GM19351 (cell line): ENCODE measurements around the gene TCF4.

ENCODE experiments used
- ATAC-seq: cut with Tn5 transposase; IDR thresholded peaks from one replicate; pipeline ENCODE4 v1.9.1; 2021; ENCODE audit warnings: mild to moderate bottlenecking, moderate library complexity; ENCODE audit not compliant: unreplicated experiment

TCF4 gene

DNA sequence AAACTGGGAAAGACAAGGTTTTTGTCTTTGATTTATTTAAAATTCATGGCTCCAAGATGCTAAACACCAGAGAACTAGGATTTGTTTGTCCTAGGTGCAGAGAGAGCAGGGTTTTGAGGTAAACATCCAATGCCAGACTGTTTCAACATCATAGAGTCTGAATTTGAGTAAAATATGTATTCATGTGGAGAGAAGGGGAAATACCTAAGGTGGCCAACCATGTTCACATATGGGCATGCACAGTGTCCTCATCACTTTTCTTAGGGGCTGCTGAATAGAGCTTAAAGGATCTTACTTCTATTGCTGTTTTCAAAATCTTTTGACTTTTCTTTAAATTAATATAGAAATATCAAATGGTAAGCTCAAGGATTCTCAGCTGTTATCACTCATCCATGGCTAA is 341.7 kb downstream of the TCF4 start:
- no peak for ATAC-seq

DNA sequence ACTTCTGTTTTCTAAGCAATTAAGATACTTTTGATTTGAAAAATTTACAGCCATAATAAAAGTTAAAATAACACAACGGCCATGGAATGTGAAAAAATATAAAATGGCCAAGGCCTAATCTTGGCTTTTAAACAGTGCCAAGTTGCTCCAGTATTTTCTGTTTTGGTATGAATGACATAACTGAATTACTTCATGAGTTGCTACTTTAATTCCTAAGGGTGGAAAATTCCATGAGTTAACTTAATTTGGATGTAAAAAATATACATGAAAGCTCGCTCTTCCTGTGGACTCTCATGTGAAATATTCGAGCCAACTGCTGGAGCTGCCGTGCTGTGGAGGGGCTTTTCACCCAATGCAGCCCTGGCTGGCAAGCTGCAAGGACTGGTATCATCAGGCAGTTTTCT is 342.8 kb downstream of the TCF4 start:
- no peak for ATAC-seq

DNA sequence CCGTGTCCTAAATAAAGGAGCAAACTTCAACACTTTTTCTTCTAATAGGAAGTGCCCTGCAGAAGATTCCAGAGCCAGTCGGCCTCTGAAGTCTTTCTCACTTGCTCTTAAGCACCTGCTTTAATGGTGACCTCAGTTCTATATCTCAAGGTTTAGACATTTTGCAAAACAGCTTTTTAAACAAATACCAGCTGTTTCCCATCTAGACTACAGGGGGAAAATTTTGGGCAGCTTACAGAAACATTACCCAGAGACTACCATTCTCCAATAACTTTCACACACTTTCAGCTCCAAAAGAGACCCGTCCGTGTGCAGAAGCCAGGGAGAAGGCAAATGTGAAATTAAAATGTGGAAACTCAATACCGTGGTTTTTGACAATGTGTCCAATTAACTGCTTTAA is 343.4 kb downstream of the TCF4 start:
- no peak for ATAC-seq

DNA sequence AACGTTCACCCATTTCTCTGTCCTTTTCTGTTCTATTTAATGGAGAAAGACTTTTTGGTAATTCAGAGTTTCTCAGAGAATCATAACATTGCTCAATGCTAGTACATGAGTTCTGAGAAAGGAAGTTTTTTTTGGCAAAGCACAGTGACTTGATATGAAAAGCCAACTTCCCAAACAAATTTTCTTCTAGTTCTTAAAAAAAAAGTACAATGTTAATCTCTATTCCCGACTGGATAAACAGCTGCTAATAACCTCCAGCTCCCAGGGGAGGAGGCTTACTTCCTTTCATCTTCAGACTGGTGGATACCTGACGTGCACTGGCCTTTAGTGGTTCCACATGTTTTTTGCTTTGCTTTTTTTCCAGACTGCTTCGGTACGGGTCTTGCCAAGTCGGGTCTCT is 344.1 kb downstream of the TCF4 start:
- no peak for ATAC-seq

DNA sequence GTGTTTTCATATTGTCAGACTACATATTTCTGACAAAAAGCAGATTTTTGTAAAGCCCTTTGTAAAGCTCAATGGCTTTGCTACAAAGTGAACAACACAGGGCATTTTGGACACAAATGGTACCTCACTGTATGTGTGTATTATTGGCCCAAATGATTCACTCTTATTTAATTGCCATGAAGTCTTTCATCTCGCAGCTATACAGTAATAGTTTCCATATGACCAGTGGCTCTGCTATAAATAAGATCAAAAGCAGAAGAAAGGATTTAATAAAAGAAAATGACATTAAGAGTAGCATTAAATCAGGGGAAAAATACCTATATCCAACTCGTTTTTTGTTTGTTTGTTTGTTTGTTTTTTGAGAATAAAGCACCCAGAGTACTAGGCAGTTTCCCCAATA is 344.7 kb downstream of the TCF4 start:
- no peak for ATAC-seq

DNA sequence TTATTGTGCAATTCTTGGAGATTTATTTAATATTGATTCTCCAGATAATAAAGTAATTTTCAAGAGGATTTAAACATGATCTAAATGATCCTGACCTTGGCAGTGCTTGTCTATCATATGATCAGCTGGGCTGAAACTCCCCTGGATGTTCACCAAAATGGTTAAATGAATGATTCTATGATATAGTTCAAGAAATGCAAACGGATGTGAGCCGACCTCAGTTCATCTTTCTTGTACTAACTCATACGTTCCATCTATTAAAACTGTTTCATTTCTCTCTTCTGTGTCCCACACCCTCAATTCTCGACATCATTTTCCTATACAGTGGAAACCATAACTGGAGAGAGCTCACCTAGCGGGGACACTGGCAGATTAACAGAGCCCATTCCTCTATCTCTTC is 347.0 kb downstream of the TCF4 start:
- ATAC-seq = peak; percentile 66

DNA sequence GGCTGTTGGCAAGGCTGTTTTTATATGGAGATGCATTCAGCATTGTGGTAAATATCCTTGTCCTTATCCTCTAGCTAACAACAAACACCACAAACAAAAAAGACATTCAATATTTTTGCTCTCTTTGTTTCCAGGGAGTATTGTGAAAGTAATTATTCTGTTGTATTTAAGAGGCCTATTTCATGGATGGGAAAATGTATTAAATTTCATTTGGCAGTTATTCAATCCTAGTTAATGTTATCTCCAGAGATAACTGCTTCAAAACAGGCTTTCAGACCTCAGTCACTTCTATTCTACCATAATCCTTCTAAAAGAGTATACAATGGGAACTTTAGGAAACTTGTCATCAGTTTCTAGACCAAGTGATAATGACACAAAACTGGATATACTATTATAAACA is 348.3 kb downstream of the TCF4 start:
- ATAC-seq = no peak

DNA sequence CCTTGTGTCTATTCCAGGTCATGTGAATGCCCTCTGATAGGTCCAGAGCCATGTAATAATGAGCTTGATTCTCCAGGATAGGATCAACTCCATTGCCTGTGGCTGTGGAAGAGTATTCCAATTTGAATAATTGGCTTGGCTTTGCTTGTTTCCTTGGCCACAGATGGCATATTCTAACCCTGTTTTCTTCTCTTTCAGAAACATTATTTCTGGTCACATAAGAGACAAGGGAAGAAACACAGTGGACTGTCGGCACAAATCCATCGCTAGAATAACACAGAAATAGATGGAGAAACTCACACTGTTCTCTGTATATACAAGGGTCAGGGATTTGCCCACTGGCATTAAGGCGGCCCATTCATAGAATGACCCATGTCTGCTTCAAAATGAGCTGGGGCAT is 350.3 kb downstream of the TCF4 start:
- ATAC-seq = no peak

DNA sequence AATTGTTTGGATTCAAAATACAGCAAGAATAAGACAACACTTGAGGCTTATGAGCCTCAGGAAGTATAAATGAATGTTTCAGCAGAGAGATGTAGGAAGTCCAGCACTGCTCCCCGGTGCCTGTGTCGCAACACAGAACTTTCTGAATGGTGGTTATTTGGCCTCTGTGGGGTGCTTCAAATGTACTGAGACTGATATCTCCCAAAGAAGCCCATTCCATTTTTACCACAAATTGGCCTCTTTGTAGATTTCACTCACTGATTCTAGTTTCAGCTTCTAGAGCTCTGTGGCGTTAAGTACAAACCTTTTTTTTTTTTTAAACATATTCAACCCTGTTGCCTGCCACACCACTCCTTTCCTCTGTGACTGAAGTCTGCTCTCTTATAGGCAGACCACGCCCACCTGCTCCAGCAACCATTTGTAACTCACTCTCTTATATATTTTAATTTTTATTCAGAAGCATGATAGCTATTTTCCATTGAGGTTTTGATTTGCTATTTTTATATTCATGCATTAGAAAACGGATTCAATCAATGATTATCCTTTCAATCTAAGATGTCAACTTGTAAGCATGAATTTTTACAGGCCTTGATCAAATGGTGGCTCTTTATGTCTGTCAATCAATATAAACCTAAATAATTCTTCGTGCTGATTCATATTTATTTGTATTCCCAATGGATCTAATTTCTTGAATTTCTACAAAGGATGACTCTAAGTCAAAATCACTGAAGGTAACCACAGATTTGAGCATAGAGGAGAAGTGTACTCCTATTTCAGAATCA is 351.7 kb downstream of the TCF4 start:
- ATAC-seq = peak; percentile 70

DNA sequence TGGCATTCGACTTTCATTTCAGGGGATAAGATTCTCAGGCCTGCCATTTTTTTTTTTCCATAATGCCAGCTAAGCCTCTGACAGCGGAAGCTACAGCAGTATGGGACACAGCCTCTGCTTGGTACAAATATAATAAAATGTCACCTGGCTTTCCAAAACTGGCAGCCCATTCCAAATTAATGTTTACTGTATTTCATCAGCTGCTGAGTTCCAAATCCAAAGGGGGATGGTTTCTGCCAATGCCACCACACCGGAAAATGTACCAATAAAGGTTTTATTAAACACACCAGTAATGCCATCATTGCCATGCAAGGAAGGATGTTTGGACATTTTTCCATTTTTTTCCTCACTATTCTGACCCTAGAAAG is 352.9 kb downstream of the TCF4 start:
- ATAC-seq = no peak

DNA sequence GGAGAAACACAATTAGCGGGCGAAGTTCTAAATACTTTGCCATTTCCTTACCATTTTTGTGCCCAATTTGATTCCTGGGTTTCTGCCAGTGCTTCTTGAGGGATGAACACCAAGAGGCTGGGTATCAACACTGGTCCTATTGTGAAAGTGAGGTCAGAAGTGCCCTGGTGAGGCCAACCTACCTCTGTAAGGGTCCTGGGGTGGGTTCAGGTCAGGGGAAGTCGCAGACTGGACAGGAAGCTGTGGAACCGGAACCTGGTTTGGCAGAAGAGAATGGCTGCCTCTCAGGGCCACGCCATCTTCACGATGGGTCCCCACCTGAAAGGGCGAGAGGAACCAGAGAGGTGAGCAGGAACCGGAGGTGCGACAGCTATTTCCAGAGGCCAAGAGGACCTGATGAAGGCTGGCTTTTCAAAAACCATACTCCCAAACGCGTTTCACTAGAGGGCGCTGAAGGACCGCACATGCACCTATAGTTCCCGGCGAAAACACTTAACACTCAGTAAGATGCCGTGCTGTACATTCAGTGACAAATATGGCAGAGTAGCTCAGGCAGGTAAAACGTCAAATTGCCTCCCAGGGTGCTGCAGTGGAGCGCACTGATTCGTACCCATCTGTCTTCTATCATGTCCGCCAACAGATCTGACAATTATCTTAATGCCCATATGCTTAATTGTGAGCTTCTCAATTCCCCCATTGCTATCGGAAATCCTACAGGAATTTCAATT is 353.5 kb downstream of the TCF4 start:
- ATAC-seq = peak; percentile 63

DNA sequence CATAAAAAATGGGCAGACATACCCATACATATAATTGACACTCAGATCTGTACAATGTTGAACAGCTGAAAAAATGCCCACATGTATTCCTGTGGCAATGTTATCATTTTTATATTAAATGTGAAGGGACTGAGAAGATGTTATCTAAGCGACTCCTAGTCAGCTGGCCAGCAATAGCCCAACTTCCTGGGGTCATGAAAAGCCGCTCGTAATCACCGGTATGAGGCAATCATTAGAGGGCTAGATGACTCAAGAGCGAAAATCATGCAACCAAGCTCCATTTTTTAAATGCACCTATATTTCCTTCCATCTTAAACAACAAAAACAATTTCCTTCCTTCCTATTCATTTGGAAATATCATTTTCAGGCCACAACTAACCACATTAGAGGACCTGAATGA is 354.1 kb downstream of the TCF4 start:
- no peak for ATAC-seq

DNA sequence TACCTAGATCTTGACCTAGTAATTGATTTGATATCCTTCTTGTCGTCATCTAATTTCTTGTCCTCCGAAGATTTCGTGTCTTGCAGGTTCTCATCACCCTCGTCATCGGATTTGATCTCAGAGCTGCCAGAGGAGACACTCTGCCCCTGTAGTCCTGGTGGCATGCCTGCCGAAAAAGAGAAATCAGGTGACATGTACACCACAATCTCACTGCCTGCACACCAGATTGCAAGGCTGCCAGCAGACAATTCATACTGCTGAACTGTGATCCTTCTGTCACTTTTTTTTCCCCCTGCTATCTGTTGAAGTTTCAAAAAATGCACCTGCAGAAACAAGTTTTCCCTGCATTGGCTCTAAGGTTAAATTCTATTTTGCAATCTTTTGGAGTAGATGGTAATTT is 355.5 kb downstream of the TCF4 start:
- no peak for ATAC-seq

DNA sequence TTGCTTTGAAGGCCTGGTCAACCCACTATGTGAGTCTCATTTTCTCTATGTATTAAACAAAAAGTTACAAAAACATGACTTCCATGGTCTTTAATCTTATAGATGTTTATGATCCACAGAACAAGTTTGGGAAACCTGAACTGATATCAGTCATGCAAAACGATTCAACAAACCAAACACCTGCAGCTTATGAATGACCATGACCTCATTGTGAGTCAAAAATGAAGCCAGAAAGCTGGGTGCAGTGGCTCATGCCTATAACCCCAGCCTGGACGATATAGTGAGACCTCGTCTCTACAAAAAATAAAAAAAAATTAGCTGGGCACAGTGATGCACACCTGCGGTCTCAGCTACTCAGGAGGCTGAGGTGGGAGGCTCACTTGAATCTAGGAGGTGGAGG is 358.3 kb downstream of the TCF4 start:
- ATAC-seq = no peak

DNA sequence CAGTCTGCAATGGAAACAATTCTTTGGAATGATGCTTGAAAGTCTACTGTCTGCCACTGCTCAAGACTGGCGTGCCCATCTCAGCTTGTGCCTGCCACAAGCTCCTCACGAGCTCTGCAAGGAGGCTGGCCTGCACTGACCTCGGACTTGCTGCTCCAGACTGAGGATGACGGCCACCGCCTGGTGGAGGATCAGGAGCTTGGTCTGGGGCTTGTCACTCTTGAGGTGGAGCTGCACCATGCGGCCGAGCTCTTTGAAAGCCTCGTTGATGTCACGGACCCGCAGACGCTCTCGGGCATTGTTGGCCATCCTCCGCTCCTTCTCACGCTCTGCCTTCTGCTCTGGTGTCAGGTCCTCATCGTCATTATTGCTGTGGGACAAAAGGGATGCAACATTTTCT is 359.3 kb downstream of the TCF4 start:
- no peak for ATAC-seq

DNA sequence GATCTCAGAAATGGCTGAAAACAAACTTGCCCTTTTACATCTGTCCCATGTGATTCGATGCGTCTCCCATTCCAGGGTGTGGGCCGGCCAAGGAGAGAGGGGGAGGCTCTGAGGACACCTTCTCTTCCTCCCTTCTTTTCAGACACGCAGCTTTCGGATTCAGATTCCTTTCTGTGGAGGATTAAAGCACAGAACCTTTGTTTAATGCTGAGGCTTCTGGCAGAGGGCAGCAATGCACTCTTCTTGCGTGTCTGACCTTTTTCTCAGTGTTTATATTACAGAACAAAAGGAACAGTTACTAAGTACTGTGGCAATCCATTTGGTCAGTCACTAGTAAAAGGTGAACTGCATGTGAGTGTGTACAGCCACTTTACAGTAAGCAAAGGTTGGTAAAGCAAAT is 359.8 kb downstream of the TCF4 start:
- no peak for ATAC-seq

DNA sequence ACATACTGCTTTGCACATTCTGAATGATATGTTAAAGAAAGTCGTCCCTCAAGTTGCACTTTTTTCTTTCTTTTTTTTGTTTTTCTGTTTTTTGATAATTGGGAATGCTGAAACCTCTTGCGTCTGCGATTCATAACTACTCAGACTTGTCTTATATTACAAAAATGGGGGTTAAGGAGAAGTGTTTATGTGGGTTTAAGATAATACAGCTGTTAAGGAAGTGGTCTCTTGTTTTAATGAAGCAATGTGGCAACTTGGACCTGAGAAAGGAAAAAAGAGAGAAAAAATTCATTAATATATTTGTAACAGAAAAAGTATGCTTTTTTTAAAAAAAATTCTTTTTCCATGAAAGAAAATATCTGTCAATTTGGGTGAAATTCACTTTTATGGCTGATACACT is 360.2 kb downstream of the TCF4 start:
- no peak for ATAC-seq

DNA sequence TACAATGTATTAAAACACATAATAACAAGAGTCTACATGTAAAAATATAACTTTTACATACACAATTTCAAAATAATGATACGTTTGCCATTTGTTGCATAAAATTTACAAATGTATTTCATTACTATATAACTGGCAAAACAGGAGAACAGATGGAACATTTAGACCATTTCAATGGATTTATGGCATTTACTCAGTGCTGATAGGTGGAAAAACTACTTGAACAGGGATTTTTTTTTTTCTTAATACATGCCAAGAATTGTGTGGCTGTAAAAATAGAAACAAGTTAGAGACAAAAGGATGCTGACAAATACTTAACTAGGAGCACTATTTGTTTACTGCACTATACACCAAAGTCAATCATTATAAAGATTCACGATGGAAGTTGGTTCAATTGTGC is 361.9 kb downstream of the TCF4 start:
- ATAC-seq = no peak

DNA sequence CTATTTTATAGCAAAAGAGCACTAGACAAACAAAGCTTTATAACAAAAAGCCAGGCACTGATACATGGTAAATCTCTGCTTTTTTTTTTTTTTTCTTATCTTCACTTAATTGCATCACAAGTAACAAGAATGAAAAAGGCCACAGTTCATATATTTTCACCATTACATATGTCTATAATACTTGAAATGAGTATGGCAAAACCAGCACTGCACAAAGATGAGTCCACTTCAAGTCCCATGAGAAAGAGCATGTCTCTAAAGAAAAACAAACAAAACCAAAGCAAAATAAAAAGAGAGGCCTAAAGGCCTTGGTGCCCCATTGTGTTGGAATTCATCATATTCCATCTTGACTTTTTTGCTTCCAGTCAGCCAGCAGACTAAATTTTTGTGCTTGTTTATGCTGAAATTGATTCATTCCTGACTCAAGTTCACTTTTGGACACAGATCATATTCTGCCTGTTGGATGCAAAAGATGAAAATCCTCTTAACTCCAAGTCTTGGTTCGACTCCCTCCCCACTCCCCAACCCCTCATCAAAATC is 363.8 kb downstream of the TCF4 start:
- ATAC-seq = no peak

DNA sequence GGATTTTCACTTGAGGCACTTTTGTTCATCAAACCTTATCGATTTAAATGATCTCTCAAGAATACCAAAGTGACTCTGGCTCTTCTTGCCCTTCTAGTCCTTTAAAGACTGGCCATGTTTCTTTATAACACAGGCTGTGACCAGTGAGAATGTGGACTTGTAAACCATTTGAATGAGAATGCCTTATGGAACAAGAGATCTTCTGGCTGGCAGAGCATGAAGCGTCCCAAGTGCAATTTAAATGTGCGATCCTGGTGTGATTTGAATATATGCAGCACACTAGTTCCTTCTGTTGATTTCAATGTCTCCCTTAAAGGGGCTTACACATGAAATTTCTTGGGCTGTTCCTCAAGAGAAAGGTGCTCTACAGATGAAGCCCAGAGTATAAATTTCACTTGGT is 366.4 kb downstream of the TCF4 start:
- no peak for ATAC-seq

DNA sequence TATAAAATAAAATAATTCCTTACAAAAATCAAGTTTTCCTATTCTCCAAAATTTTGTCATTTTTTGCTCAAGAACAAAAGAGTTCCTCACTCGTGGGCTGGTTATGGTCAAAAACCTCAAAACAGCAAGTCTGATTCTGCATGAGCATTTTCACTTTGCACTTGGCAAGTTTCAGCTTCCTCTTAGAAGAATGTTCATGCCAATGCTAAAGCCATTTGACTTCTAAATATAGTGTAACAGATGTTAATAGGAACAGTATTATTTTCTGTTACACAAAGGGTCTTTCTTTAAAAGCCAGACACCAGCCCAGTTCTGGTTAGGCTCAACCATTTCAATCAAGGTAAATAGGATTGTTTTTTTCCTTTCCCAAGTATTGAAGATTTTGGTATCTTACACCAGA is 367.5 kb downstream of the TCF4 start:
- peak; percentile 76 for ATAC-seq

DNA sequence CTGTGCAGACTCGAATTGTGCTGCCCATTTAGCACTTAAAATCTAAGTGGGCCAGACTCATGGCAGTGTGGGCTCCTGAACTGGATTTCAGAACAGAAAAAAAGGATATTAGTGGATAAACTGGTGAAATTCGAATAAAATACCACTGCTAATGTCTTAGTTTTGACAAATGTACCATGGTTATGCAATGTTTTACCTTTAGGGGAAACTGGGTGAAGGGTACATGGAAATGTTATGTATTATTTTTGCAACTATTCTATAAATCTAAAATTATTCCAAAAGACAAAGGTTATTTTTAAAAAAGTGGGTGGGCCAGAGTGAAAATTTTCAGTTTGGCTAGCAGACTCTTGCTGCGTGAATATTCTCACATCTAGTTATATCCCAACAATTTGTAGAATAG is 368.2 kb downstream of the TCF4 start:
- no peak for ATAC-seq
